ENCODE results near the gene TRERF1.
"Not testable (repeated sequence)": the region's sequence is repeated elsewhere in the genome, so short reads cannot be mapped to it uniquely, and the experiment has no call there.

Gene TRERF1

GRCh38 chr6:42339991-42340401, 111.7 kb downstream of the TRERF1 start:
- no peak for TF ChIP-seq JUND (IDR thresholded peaks at IDR 0.05; ENCODE audit: low read depth)
- in situ Hi-C loops (cut with HindIII; ENCODE audit: low pct_unique_long_range_greater_than_20kb, low sequenced_read_pairs), result no loop called here
- no peak for DNase-seq (ENCODE audit: low read depth in 1 of 2, low spot score in 1 of 2)

- in situ Hi-C loops (cut with HindIII; ENCODE audit: low pct_unique_long_range_greater_than_20kb, low sequenced_read_pairs), result no loop called here
- no peak for TF ChIP-seq JUND (IDR thresholded peaks at IDR 0.05; ENCODE audit: low read depth)
- no peak for DNase-seq (ENCODE audit: low read depth in 1 of 2, low spot score in 1 of 2)
Measured at GRCh38 chr6:42338744-42339222, 112.9 kb downstream of the TRERF1 start.

GRCh38 chr6:42337985-42338743, 113.6 kb downstream of the TRERF1 start:
- no peak for TF ChIP-seq JUND (IDR thresholded peaks at IDR 0.05; ENCODE audit: low read depth)
- in situ Hi-C loops (cut with HindIII; ENCODE audit: low pct_unique_long_range_greater_than_20kb, low sequenced_read_pairs), result no loop called here
- no peak for DNase-seq (ENCODE audit: low read depth in 1 of 2, low spot score in 1 of 2)

GRCh38 chr6:42336431-42336830, 115.3 kb downstream of the TRERF1 start:
- in situ Hi-C loops (cut with HindIII; ENCODE audit: low pct_unique_long_range_greater_than_20kb, low sequenced_read_pairs), result no loop called here
- TF ChIP-seq JUND (IDR thresholded peaks at IDR 0.05; ENCODE audit: low read depth), result no peak
- no peak for DNase-seq (ENCODE audit: low read depth in 1 of 2, low spot score in 1 of 2)

GRCh38 chr6:42335896-42336295, 115.8 kb downstream of the TRERF1 start:
- TF ChIP-seq JUND (IDR thresholded peaks at IDR 0.05; ENCODE audit: low read depth), result no peak
- DNase-seq (ENCODE audit: low read depth in 1 of 2, low spot score in 1 of 2), result no peak
- in situ Hi-C loops (cut with HindIII; ENCODE audit: low pct_unique_long_range_greater_than_20kb, low sequenced_read_pairs), result no loop called here

GRCh38 chr6:42334870-42335269, 116.9 kb downstream of the TRERF1 start:
- in situ Hi-C loops (cut with HindIII; ENCODE audit: low pct_unique_long_range_greater_than_20kb, low sequenced_read_pairs), result no loop called here
- no peak for DNase-seq (ENCODE audit: low read depth in 1 of 2, low spot score in 1 of 2)

GRCh38 chr6:42333612-42334011, 118.1 kb downstream of the TRERF1 start:
- DNase-seq (ENCODE audit: low read depth in 1 of 2, low spot score in 1 of 2), result no peak
- no peak for TF ChIP-seq JUND (IDR thresholded peaks at IDR 0.05; ENCODE audit: low read depth)
- in situ Hi-C loops (cut with HindIII; ENCODE audit: low pct_unique_long_range_greater_than_20kb, low sequenced_read_pairs), result no loop called here

More at GRCh38 chr6:42334870-42335269, 116.9 kb downstream of the TRERF1 start:
- no peak for TF ChIP-seq JUND (IDR thresholded peaks at IDR 0.05; ENCODE audit: low read depth)

GRCh38 chr6:42332916-42333315, 118.8 kb downstream of the TRERF1 start:
- in situ Hi-C loops (cut with HindIII; ENCODE audit: low pct_unique_long_range_greater_than_20kb, low sequenced_read_pairs), result no loop called here
- no peak for DNase-seq (ENCODE audit: low read depth in 1 of 2, low spot score in 1 of 2)
- TF ChIP-seq JUND (IDR thresholded peaks at IDR 0.05; ENCODE audit: low read depth), result no peak

GRCh38 chr6:42331019-42331418, 120.7 kb downstream of the TRERF1 start:
- TF ChIP-seq JUND (IDR thresholded peaks at IDR 0.05; ENCODE audit: low read depth), result no peak
- DNase-seq (ENCODE audit: low read depth in 1 of 2, low spot score in 1 of 2), result no peak
- in situ Hi-C loops (cut with HindIII; ENCODE audit: low pct_unique_long_range_greater_than_20kb, low sequenced_read_pairs), result no loop called here

GRCh38 chr6:42326248-42326647, 125.5 kb downstream of the TRERF1 start:
- no peak for DNase-seq (ENCODE audit: low read depth in 1 of 2, low spot score in 1 of 2)
- in situ Hi-C loops (cut with HindIII; ENCODE audit: low pct_unique_long_range_greater_than_20kb, low sequenced_read_pairs), result no loop called here
- TF ChIP-seq JUND (IDR thresholded peaks at IDR 0.05; ENCODE audit: low read depth), result no peak

GRCh38 chr6:42324656-42325324, 126.9 kb downstream of the TRERF1 start:
- in situ Hi-C loops (cut with HindIII; ENCODE audit: low pct_unique_long_range_greater_than_20kb, low sequenced_read_pairs); DNase-seq (ENCODE audit: low read depth in 1 of 2, low spot score in 1 of 2): not testable (repeated sequence)

- no peak for TF ChIP-seq JUND (IDR thresholded peaks at IDR 0.05; ENCODE audit: low read depth)
- in situ Hi-C loops (cut with HindIII; ENCODE audit: low pct_unique_long_range_greater_than_20kb, low sequenced_read_pairs), result no loop called here
- DNase-seq (ENCODE audit: low read depth in 1 of 2, low spot score in 1 of 2), result no peak
Measured at GRCh38 chr6:42322676-42323075, 129.1 kb downstream of the TRERF1 start.

GRCh38 chr6:42321976-42322375, 129.8 kb downstream of the TRERF1 start:
- no peak for TF ChIP-seq JUND (IDR thresholded peaks at IDR 0.05; ENCODE audit: low read depth)
- no peak for DNase-seq (ENCODE audit: low read depth in 1 of 2, low spot score in 1 of 2)
- in situ Hi-C loops (cut with HindIII; ENCODE audit: low pct_unique_long_range_greater_than_20kb, low sequenced_read_pairs), result no loop called here

Data from T47D (cell line).